Endothelial cell of umbilical vein (primary cell): ENCODE data around the gene LRRC8C. TPM values are rescaled to one million over a fixed set of nuclear protein-coding genes. Genes with fewer than 3 reads are reported as not detected.

Source experiments
- BruUV-seq: library from RNA; stranded (reverse); fragments of 400-500 nt; replicated peaks from 2 replicates; lab custom pipeline; 2021; lab: Mats Ljungman, UMichigan
- CTCF ChIA-PET: fragments of 300-600, 350-600 bp; sonication (Branson Sonifier 250); formaldehyde crosslinking; loops from one replicate; lab custom pipeline; 2021; ENCODE audit warnings: antibody characterized with exemption, inconsistent platforms; lab: Charles Lee
- POLR2A ChIA-PET: fragments of 300-600, 350-600 bp; sonication (Branson Sonifier 250); formaldehyde crosslinking; loops from one replicate; lab custom pipeline; 2021; ENCODE audit warnings: antibody characterized with exemption, inconsistent platforms; lab: Charles Lee
- DNase-seq: peaks from one replicate; pipeline ENCODE4 v3.0.0-alpha.2; 2011; ENCODE audit warnings: low read depth, low spot score
- FAIRE-seq: peaks from 2 replicates; lab custom pipeline; 2011; peaks lifted over from hg19 to GRCh38; lab: Jason Lieb, UNC
- H2AFZ ChIP-seq: 2 replicates; pipeline ENCODE4 v1.6.0; 2012; ENCODE audit warnings: low read depth, low read length, control low read depth, inconsistent platforms
- H3K27ac ChIP-seq: 2 replicates; pipeline ENCODE4 v1.5.1; 2011; ENCODE audit warnings: low read depth, mild to moderate bottlenecking, control low read depth, low read length, moderate library complexity; ENCODE audit not compliant: insufficient read depth
- H3K27me3 ChIP-seq, 2 experiments: 2 replicates each; pipeline versions ENCODE4 v1.6.0 to v1.6.1; 2011; ENCODE audit warnings: low read length in 2 of 2, mixed read lengths in 1 of 2; ENCODE audit not compliant: control insufficient read depth in 2 of 2, insufficient read depth in 2 of 2
- H3K36me3 ChIP-seq, 2 experiments: 2 replicates in 1 of 2; 3 replicates in 1 of 2; pipeline ENCODE4 v1.5.1; 2011; ENCODE audit warnings: low read length in 2 of 2, mild to moderate bottlenecking in 1 of 2, moderate library complexity in 1 of 2; ENCODE audit not compliant: control insufficient read depth in 2 of 2, insufficient read depth in 2 of 2; ENCODE audit errors: extremely low read depth in 1 of 2
- H3K4me1 ChIP-seq: 3 replicates; pipeline ENCODE4 v1.5.1; 2011; ENCODE audit warnings: mild to moderate bottlenecking, low read length; ENCODE audit not compliant: control insufficient read depth, insufficient read depth; ENCODE audit errors: extremely low read depth
- H3K4me2 ChIP-seq: 2 replicates; pipeline ENCODE4 v1.6.1; 2011; ENCODE audit warnings: low read length, control low read depth, mixed read lengths; ENCODE audit not compliant: insufficient read depth
- H3K4me3 ChIP-seq, 3 experiments: fragments of 200-600 bp in 1 of 3; sonication (generic), shearing (Covaris generic) in 1 of 3; replicated peaks in 1 of 3; 2 replicates each; pipeline ENCODE4 v1.5.1; 2011 to 2016; ENCODE audit warnings: control low read depth in 3 of 3, low read length in 3 of 3, mild to moderate bottlenecking in 2 of 3, inconsistent platforms in 1 of 3, low read depth in 1 of 3, moderate library complexity in 1 of 3; ENCODE audit not compliant: insufficient read depth in 1 of 3
- H3K79me2 ChIP-seq: 2 replicates; pipeline ENCODE4 v1.6.0; 2012; ENCODE audit warnings: low read length, inconsistent platforms; ENCODE audit not compliant: control insufficient read depth, insufficient read depth
- H3K9ac ChIP-seq: replicated peaks from 2 replicates; pipeline ENCODE3; 2011; ENCODE audit warnings: low read length, control low read depth; ENCODE audit not compliant: insufficient read depth; ENCODE audit errors: extremely low read depth
- H3K9me1 ChIP-seq: replicated peaks from 3 replicates; pipeline ENCODE4 v1.6.0; 2011; ENCODE audit warnings: mild to moderate bottlenecking, low read length; ENCODE audit not compliant: control insufficient read depth, insufficient read depth; ENCODE audit errors: extremely low read depth
- H3K9me3 ChIP-seq: replicated peaks from 2 replicates; pipeline ENCODE4 v1.5.1; 2012; ENCODE audit warnings: low read length, inconsistent platforms; ENCODE audit not compliant: control insufficient read depth, insufficient read depth
- H4K20me1 ChIP-seq: replicated peaks from 2 replicates; pipeline ENCODE3; 2011; ENCODE audit warnings: mild to moderate bottlenecking, low read length; ENCODE audit not compliant: control insufficient read depth, insufficient read depth; ENCODE audit errors: extremely low read depth
- EZH2 ChIP-seq: IDR thresholded peaks from 2 replicates; pipeline ENCODE4 v1.6.1; 2012; ENCODE audit warnings: borderline replicate concordance, low read depth, mild to moderate bottlenecking, moderate library complexity, low read length, inconsistent platforms; ENCODE audit not compliant: severe bottlenecking
- FOS ChIP-seq: IDR thresholded peaks from 2 replicates; pipeline ENCODE4 v1.6.1; 2011; ENCODE audit warnings: mild to moderate bottlenecking, low read length, moderate library complexity, borderline replicate concordance; ENCODE audit not compliant: insufficient read depth
- GATA2 ChIP-seq: IDR thresholded peaks from 2 replicates; pipeline ENCODE4 v1.7.0; 2011; ENCODE audit warnings: low read depth, mild to moderate bottlenecking, moderate library complexity, mixed read lengths, low read length; ENCODE audit not compliant: insufficient read length, insufficient read depth
- JUN ChIP-seq: IDR thresholded peaks from 2 replicates; pipeline ENCODE4 v1.6.1; 2011; ENCODE audit warnings: borderline replicate concordance, low read depth; ENCODE audit not compliant: insufficient read length, insufficient read depth
- MYC ChIP-seq: IDR thresholded peaks from one replicate; pipeline ENCODE4 v1.6.1; 2011; ENCODE audit warnings: mild to moderate bottlenecking, low read depth, low read length
- POLR2A ChIP-seq: IDR thresholded peaks from 2 replicates; pipeline ENCODE4 v1.6.1; 2012; ENCODE audit warnings: low read depth, mild to moderate bottlenecking, control low read depth, low read length
- POLR2AphosphoS5 ChIP-seq: IDR thresholded peaks from 2 replicates; pipeline ENCODE4 v1.6.1; 2012; ENCODE audit warnings: low read depth, mild to moderate bottlenecking, control low read depth, low read length, moderate library complexity; ENCODE audit not compliant: insufficient read depth
- dilution Hi-C: fragments of 300-500 bp; cut with MboI; formaldehyde crosslinking; loops from one replicate; pipeline ENCODE4 v1.15.0; 2019; ENCODE audit warnings: low sequenced_read_pairs; ENCODE audit not compliant: extremely low pct_ligation_motif_present
- intact Hi-C: fragments of 100-400 bp; cut with micrococcal nuclease; formaldehyde crosslinking; loops from one replicate; pipeline ENCODE4 v1.10.0; 2022
- polyA plus RNA-seq, 4 experiments: library from polyadenylated mRNA; depleted of rRNA in 3 of 4; stranded (reverse) in 3 of 4; unstranded in 1 of 4; fragments of >200 nt; gene quantifications; 2 replicates each; pipeline versions ENCODE4 v1.2.1 to v1.2.3, GENCODE V29; 2011 to 2012; ENCODE audit warnings: missing spikeins in 1 of 4
- total RNA-seq: library from RNA; stranded (reverse); gene quantifications from 2 replicates; pipeline ENCODE4 v1.2.3, GENCODE V29; 2021
- TF ChIP-seq, protein P1 (sequence below), 2 donors: IDR thresholded peaks; 1 replicate in 1 of 2; 2 replicates in 1 of 2; pipeline ENCODE4 v1.5.1; 2011; ENCODE audit warnings: low read length in 2 of 2, mild to moderate bottlenecking in 2 of 2, moderate library complexity in 2 of 2, control low read depth in 1 of 2, inconsistent platforms in 1 of 2, low read depth in 1 of 2; ENCODE audit not compliant: insufficient read depth in 1 of 2; ENCODE audit errors: extremely low read depth in 1 of 2
- TF ChIP-seq, protein P2 (sequence below): IDR thresholded peaks from 2 replicates; pipeline ENCODE4 v1.6.1; 2011; ENCODE audit not compliant: insufficient read depth, insufficient read length

The LRRC8C gene
- total and polyA plus RNA-seq, 2 donors (not counting 3 experiments of a cell fraction or from before 2014, with no cell fraction given) = 33.6 to 51.5 TPM

DNA sequence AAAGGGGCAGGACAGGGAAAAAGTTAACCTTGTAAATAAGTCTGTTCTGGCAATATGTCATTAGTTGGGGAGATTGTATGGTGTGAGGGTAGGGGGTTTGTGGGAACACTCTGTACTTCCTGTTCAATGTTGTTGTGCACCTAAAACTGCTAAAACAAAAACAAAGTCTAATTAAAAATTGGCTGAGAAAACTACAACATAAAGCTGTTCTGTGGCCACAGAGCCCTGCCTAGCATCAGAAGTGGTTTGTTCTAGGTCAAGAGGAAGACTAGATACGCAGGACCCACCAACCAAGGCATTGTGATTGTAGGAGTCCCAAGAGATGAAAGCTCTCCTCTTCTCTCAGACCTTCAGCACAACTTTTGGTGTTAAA lies 106.9 kb downstream of the LRRC8C start:
- no peaks in the 10 kb centered on the region for H4K20me1 ChIP-seq
- H3K4me1 ChIP-seq = no peaks in the 10 kb centered on the region
- no peaks in the 10 kb centered on the region for H3K9me1 ChIP-seq
- ChIA-PET CTCF (interaction anchor here (1.0 to 2.0 kb wide), 4 partner anchors 16 to 107 kb away, joined by 3 to 10 read pairs (median 4); partner anchors contain the start of gene LRRC8C), POLR2A (no interaction called here)
- H2AFZ ChIP-seq = no peak overlapping the region
- H3K9me3 ChIP-seq = no peaks in the 10 kb centered on the region
- TF ChIP-seq EZH2 (no peak), MYC (no peak), GATA2 (no peak), POLR2A (no peak), JUN (no peak), POLR2AphosphoS5 (no peak), FOS (no peak)
- TF ChIP-seq, protein P1, sequence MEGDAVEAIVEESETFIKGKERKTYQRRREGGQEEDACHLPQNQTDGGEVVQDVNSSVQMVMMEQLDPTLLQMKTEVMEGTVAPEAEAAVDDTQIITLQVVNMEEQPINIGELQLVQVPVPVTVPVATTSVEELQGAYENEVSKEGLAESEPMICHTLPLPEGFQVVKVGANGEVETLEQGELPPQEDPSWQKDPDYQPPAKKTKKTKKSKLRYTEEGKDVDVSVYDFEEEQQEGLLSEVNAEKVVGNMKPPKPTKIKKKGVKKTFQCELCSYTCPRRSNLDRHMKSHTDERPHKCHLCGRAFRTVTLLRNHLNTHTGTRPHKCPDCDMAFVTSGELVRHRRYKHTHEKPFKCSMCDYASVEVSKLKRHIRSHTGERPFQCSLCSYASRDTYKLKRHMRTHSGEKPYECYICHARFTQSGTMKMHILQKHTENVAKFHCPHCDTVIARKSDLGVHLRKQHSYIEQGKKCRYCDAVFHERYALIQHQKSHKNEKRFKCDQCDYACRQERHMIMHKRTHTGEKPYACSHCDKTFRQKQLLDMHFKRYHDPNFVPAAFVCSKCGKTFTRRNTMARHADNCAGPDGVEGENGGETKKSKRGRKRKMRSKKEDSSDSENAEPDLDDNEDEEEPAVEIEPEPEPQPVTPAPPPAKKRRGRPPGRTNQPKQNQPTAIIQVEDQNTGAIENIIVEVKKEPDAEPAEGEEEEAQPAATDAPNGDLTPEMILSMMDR (IDR thresholded peaks at IDR 0.05; ENCODE audit: extremely low read depth in 1 of 2, insufficient read depth in 1 of 2, low read depth in 1 of 2, low read length in 2 of 2) = no peak
- TF ChIP-seq, protein P2, sequence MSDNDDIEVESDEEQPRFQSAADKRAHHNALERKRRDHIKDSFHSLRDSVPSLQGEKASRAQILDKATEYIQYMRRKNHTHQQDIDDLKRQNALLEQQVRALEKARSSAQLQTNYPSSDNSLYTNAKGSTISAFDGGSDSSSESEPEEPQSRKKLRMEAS = no peak
- no peak overlapping the region for H3K27ac ChIP-seq
- H3K4me3 ChIP-seq = no peak overlapping the region
- no peaks in the 10 kb centered on the region for H3K27me3 ChIP-seq
- no peaks in the 10 kb centered on the region for H3K79me2 ChIP-seq
- FAIRE-seq (no peak), DNase-seq (no peak)
- no peak overlapping the region for H3K9ac ChIP-seq
- no peaks in the 10 kb centered on the region for H3K36me3 ChIP-seq
- intact Hi-C loops (no loop called here), dilution Hi-C loops (no loop called here)
- BruUV-seq = no TSS peak
- no peak overlapping the region for H3K4me2 ChIP-seq
